ENCODE results near the gene BAX. TPM values are rescaled to one million over a fixed set of nuclear protein-coding genes. Genes with fewer than 3 reads are reported as not detected.

The BAX gene
- total and polyA plus RNA-seq, 9 of the 15 experiments (the other 6 are each of a cell fraction or from before 2014, with no cell fraction given): 3.2 to 95.4 (median 44.5) TPM

- TF ChIP-seq ZNF717 (CRISPR knock-in tag; IDR thresholded peaks at IDR 0.05): 0 out of 2 replicates have a peak, but pooled peaks have one; percentile 46
- TF ChIP-seq BRCA1 (IDR thresholded peaks at IDR 0.05): no peak
- TF ChIP-seq BRCA1 (CRISPR knock-in tag; IDR thresholded peaks at IDR 0.05): no peak
- TF ChIP-seq ZNF224 (CRISPR knock-in tag; IDR thresholded peaks at IDR 0.05): no peak
- TF ChIP-seq JUN (IDR thresholded peaks at IDR 0.05; ENCODE audit: borderline replicate concordance, low read depth, low read length): no peak
- TF ChIP-seq JUN (CRISPR knock-in tag; IDR thresholded peaks at IDR 0.05; ENCODE audit: borderline replicate concordance): peak; percentile 66; the same call in 1 of the 2 replicates
- no peak for TF ChIP-seq ASH1L (IDR thresholded peaks at IDR 0.05; ENCODE audit: borderline replicate concordance, low read depth, partially characterized antibody)
- no peak for TF ChIP-seq VEZF1 (CRISPR knock-in tag; IDR thresholded peaks at IDR 0.05)
- TF ChIP-seq ZBTB26 (CRISPR knock-in tag; IDR thresholded peaks at IDR 0.05): no peak
- TF ChIP-seq SNAPC5 (CRISPR knock-in tag; IDR thresholded peaks at IDR 0.05): no peak
- TF ChIP-seq CTCFL (IDR thresholded peaks at IDR 0.05; ENCODE audit: borderline replicate concordance, insufficient read depth, low read depth, low read length, poor library complexity, severe bottlenecking): no peak
- no peak for TF ChIP-seq RBM34 (IDR thresholded peaks at IDR 0.05; ENCODE audit: borderline replicate concordance, insufficient read depth, low read length)
- TF ChIP-seq DDX20 (tag; IDR thresholded peaks at IDR 0.05; ENCODE audit: low read depth): no peak
- TF ChIP-seq ZNF395 (CRISPR knock-in tag; IDR thresholded peaks at IDR 0.05): no peak
- TF ChIP-seq NELFE (IDR thresholded peaks at IDR 0.05; ENCODE audit: insufficient read depth, insufficient read length): no peak
- TF ChIP-seq TRIM28 (IDR thresholded peaks at IDR 0.05): no peak
- TF ChIP-seq ZSCAN32 (CRISPR knock-in tag; IDR thresholded peaks at IDR 0.05): no peak
- TF ChIP-seq ZNF764 (CRISPR knock-in tag; IDR thresholded peaks at IDR 0.05; ENCODE audit: low read depth): no peak
- no peak for TF ChIP-seq ZNF561 (CRISPR knock-in tag; conservative IDR thresholded peaks at IDR 0.05)
- TF ChIP-seq ZNF512 (tag; IDR thresholded peaks at IDR 0.05): peak; percentile 19; the same call in 1 of the 2 replicates
Observed at GRCh38 chr19:48965806-48966540, 11.3 kb downstream of the BAX start (continued).
